Stimulated activated naive CD8-positive, alpha-beta T cell treated with anti-CD3 and anti-CD28 coated beads, Interleukin-15, amount 100 ng/mL, for 72 hours (primary cell): Measurements from ENCODE around the gene VPS26A.
A peak's percentile ranks its signal among the peaks of the same experiment; 100 is the strongest.
"Not testable (repeated sequence)": the region's sequence is repeated elsewhere in the genome, so short reads cannot be mapped to it uniquely, and the experiment has no call there.

Experiments used
- ATAC-seq: fragments of 150-1000 bp; cut with Tn5 transposase; 2 replicates; pipeline ENCODE4 v1.10.0; 2021; ENCODE audit warnings: mild to moderate bottlenecking, moderate library complexity
- DNase-seq, 2 donors: peaks; one replicate each; pipeline ENCODE4 v3.0.0; 2021 to 2022
- H3K27ac Mint-ChIP-seq, 2 donors: one replicate each; pipeline ENCODE4 v1.8.0; 2022; ENCODE audit warnings: mild to moderate bottlenecking in 2 of 2, mixed read lengths in 2 of 2, moderate library complexity in 2 of 2
- H3K27me3 Mint-ChIP-seq: one replicate; pipeline ENCODE4 v1.8.0; 2022; ENCODE audit warnings: mixed read lengths
- H3K4me1 Mint-ChIP-seq: one replicate; pipeline ENCODE4 v1.8.0; 2022; ENCODE audit warnings: mild to moderate bottlenecking, mixed read lengths
- H3K4me3 Mint-ChIP-seq, 2 donors: one replicate each; pipeline ENCODE4 v1.8.0; 2022; ENCODE audit warnings: mild to moderate bottlenecking in 2 of 2, mixed read lengths in 2 of 2, moderate library complexity in 1 of 2
- H3K9me3 Mint-ChIP-seq, 2 donors: one replicate each; pipeline ENCODE4 v1.8.0; 2022; ENCODE audit warnings: mixed read lengths in 2 of 2

VPS26A gene

GRCh38 chr10:69139961-69140360, 16.0 kb downstream of the VPS26A start:
- Mint-ChIP-seq H3K27me3 (no peaks in the 10 kb centered on the region), H3K9me3 (no peaks in the 10 kb centered on the region), H3K4me3 (no peak overlapping the region), H3K4me1 (peaks cover 12% of the 10 kb centered on the region), H3K27ac (peak overlapping the region in 1 of 2 donors; percentile 59)
- DNase-seq (no peak), ATAC-seq (no peak)

GRCh38 chr10:69141304-69141703, 17.3 kb downstream of the VPS26A start:
- no peak overlapping the region for H3K4me3 Mint-ChIP-seq
- no peaks in the 10 kb centered on the region for H3K27me3 Mint-ChIP-seq
- peaks cover 16% of the 10 kb centered on the region for H3K4me1 Mint-ChIP-seq
- no peaks in the 10 kb centered on the region for H3K9me3 Mint-ChIP-seq
- no peak overlapping the region for H3K27ac Mint-ChIP-seq
- DNase-seq = no peak
- ATAC-seq = no peak

DNA sequence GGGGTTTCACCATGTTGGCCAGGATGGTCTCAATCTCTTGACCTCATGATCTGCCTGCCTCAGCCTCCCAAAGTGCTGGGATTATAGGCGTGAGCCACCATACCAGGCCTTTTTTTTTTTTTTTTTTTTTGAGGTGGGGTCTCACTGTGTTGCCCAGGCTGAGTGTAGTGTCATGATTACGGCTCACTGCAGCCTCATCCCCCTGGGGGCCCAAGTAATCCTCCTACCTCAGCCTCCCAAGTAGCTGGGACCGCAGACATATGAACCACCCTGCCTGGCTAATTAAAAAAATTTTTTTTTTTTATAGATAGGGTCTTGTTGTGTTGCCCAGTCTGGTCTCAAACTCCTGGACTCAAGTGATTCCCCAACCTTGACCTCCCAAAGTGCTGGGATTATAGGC, 18.1 kb downstream of the VPS26A start:
- H3K9me3 Mint-ChIP-seq, H3K27me3 Mint-ChIP-seq, ATAC-seq, H3K27ac Mint-ChIP-seq, DNase-seq, H3K4me3 Mint-ChIP-seq: not testable (repeated sequence)
- H3K4me1 Mint-ChIP-seq = peaks cover 24% of the 10 kb centered on the region

- Mint-ChIP-seq H3K27me3 (no peaks in the 10 kb centered on the region), H3K4me1 (peaks cover 28% of the 10 kb centered on the region), H3K9me3 (no peaks in the 10 kb centered on the region), H3K4me3 (no peak overlapping the region), H3K27ac (no peak overlapping the region)
- ATAC-seq (no peak), DNase-seq (no peak)
Observed at GRCh38 chr10:69142983-69143382, 19.0 kb downstream of the VPS26A start.

DNA sequence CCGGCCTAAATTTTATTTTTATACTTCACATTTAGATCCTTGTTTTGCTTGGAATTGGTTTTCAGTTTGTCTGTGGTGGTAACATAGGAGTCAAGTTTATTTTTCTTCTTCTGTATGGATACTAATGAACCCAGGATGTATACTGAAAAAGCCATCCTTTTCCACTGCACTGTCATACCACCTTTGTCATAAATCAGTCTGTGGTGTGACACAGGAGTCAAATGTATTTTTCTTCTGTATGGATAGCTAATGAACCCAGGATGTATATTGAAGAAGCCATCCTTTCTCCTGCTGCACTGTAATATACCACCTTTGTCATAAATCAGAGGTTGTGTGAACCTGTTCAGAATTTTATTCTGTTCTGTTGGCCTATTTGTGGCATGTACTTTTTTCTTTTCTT, 21.4 kb downstream of the VPS26A start:
- peak overlapping the region in 1 of 2 donors; percentile 12 for H3K27ac Mint-ChIP-seq
- no peak for DNase-seq
- no peak overlapping the region for H3K4me3 Mint-ChIP-seq
- no peaks in the 10 kb centered on the region for H3K9me3 Mint-ChIP-seq
- H3K27me3 Mint-ChIP-seq = no peaks in the 10 kb centered on the region
- ATAC-seq = no peak
- peaks cover 34% of the 10 kb centered on the region for H3K4me1 Mint-ChIP-seq

DNA sequence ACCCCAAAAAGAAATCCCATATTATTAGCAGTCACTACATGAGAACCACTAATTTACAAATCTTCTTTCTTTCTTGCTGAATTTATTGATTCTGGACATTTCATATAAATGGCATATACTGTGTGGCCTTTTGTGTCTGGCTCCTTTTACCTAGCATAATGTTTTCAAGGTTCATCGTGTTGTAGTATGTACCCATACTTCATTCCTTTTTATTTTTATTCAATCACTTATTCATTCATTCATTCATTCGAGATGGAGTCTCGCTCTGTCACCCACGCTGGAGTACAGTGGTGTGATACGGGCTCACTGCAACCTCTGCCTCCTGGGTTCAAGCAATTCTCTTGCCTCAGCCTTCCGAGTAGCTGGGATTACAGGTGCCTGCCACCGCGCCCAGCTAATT, 21.9 kb downstream of the VPS26A start:
- no peaks in the 10 kb centered on the region for H3K9me3 Mint-ChIP-seq
- H3K27ac Mint-ChIP-seq = peak overlapping the region in 1 of 2 donors; percentile 12
- ATAC-seq = no peak
- no peaks in the 10 kb centered on the region for H3K27me3 Mint-ChIP-seq
- H3K4me3 Mint-ChIP-seq = no peak overlapping the region
- H3K4me1 Mint-ChIP-seq = peaks cover 39% of the 10 kb centered on the region
- no peak for DNase-seq

DNA sequence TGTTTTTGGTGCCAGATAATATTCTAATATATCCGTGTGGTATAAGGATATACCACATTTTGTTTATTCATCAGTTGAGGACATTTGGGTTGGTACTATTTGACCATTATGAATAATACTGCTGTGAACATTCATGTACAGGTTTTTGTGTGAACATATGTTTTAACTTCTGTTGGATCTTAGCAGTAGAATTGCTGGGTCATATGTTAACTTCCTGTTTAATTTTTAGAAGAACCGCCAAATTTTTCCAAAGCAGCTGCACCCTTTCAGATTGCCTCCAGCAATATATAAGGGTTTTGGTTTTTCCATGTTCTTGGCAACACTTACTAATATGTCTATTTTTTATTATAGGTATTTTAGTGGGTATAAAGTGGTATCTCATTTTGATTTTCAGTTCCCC, 22.8 kb downstream of the VPS26A start:
- H3K4me3 Mint-ChIP-seq = no peak overlapping the region
- ATAC-seq = no peak
- peaks cover 41% of the 10 kb centered on the region for H3K4me1 Mint-ChIP-seq
- H3K27ac Mint-ChIP-seq = no peak overlapping the region
- H3K27me3 Mint-ChIP-seq = no peaks in the 10 kb centered on the region
- no peaks in the 10 kb centered on the region for H3K9me3 Mint-ChIP-seq
- no peak for DNase-seq

DNA sequence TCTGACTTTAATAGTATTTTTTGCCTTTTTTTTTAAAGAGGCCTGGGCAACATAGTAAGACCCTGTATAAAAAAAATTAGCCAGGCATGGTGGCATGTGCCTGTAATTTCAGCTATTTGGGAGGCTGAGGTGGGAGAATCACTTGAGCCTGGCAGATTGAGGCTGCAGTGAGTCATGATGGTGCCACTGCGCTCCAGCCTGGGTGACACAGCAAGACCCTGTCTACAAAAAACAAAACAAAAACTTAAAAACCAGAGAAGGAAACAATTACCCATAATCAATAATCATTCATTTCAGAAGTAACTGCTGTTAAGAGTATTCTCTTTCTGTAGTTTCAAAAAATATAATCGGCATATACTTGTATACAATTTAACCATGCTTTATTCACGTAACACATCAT, 28.0 kb downstream of the VPS26A start:
- peaks cover 18% of the 10 kb centered on the region for H3K4me1 Mint-ChIP-seq
- DNase-seq = no peak

DNA sequence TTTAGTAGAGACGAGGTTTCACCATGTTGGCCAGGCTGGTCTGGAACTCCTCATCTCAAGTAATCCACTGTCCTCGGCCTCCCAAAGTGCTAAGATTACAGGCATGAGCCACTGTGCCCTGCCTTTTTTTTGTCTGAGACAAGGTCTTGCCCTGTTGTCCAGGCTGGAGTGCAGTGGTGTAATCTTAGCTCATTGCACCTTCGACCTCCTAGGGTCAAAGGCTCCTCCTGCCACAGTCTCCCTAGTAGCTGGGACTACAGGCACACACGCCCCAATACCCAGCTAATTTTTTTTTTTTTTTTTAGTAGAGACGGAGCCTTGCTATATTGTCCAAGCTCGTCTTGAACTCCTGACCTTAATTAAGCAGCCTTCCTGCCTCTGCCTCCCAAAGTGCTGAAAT, 29.2 kb downstream of the VPS26A start:
- no peak overlapping the region for H3K4me3 Mint-ChIP-seq
- no peak overlapping the region for H3K27ac Mint-ChIP-seq
- no peaks in the 10 kb centered on the region for H3K9me3 Mint-ChIP-seq
- H3K27me3 Mint-ChIP-seq = no peaks in the 10 kb centered on the region
- DNase-seq (no peak), ATAC-seq (no peak)
- peaks cover 14% of the 10 kb centered on the region for H3K4me1 Mint-ChIP-seq

More for the DNA sequence above, 28.0 kb downstream of the VPS26A start:
- Mint-ChIP-seq H3K9me3 (no peaks in the 10 kb centered on the region), H3K4me3 (no peak overlapping the region), H3K27me3 (no peaks in the 10 kb centered on the region), H3K27ac (no peak overlapping the region)
- no peak for ATAC-seq

GRCh38 chr10:69160809-69161241, 36.8 kb downstream of the VPS26A start:
- ATAC-seq (no peak), DNase-seq (no peak)
- no peak overlapping the region for H3K27ac Mint-ChIP-seq
- H3K27me3 Mint-ChIP-seq = no peaks in the 10 kb centered on the region
- H3K4me3 Mint-ChIP-seq = no peak overlapping the region
- H3K4me1 Mint-ChIP-seq = no peaks in the 10 kb centered on the region
- no peaks in the 10 kb centered on the region for H3K9me3 Mint-ChIP-seq

DNA sequence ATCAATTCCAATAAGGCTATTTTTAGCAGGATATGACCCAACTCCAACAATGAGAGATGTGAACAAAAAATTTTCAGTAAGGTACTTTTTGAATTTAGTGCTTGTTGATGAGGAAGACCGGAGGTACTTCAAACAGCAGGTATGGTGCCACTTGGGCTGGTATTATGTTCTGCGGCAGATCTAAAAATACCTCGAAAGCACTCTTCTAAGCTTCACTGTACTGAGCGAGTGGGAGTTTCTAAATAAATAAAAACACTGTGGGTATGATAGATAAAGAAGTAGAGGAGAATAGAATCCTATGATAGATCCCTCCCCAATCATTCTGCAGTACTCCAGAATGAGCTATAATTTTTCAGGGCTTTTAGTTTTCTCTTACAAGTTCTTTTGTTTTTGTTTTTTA, 44.5 kb downstream of the VPS26A start:
- Mint-ChIP-seq H3K4me3 (no peak overlapping the region), H3K4me1 (no peaks in the 10 kb centered on the region), H3K9me3 (no peaks in the 10 kb centered on the region), H3K27me3 (no peaks in the 10 kb centered on the region), H3K27ac (no peak overlapping the region)
- DNase-seq = no peak
- ATAC-seq = no peak

DNA sequence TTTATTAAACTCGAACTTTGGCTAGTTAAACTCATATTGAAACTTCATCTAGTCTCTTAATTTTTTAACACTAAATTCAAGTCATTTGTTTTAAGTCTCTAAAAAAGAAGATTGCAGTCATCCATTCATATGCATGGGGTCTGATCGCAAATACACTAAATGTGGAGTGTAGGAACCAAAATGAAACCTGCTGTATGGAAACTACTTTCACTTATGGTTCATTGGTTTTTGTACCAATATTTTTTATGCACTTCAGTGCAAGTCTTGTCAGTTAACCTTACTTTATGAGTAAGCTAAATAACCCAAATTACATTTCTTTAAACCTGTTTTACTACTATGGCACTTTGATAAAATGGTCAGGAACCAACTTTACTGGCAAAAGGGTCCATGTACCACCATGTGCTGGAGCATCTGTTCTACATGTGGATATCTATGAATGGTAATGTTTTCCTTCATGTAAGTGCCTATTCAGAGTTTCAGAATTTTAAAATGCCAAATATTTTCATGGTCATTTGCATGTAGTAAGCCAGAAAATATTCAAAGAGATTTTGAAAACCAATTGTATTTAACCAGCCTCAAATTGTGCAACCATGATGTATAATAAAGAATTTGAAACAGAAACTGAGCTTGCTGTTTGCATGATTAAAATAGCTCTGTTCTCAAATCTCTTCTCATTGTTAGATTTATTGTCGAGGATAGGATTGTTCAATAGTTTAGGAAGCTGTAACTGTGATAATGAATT, 48.4 kb downstream of the VPS26A start:
- H3K4me1 Mint-ChIP-seq = no peaks in the 10 kb centered on the region
- H3K27me3 Mint-ChIP-seq = no peaks in the 10 kb centered on the region
- no peaks in the 10 kb centered on the region for H3K9me3 Mint-ChIP-seq
- H3K4me3 Mint-ChIP-seq = no peak overlapping the region
- no peak overlapping the region for H3K27ac Mint-ChIP-seq
- DNase-seq (no peak), ATAC-seq (no peak)

- peaks cover 12% of the 10 kb centered on the region for H3K4me1 Mint-ChIP-seq
- not testable (repeated sequence) for ATAC-seq, DNase-seq, H3K27me3 Mint-ChIP-seq, H3K9me3 Mint-ChIP-seq, H3K27ac Mint-ChIP-seq, H3K4me3 Mint-ChIP-seq
Observed at GRCh38 chr10:69175326-69175725, 51.3 kb downstream of the VPS26A start.

GRCh38 chr10:69176823-69177222, 52.8 kb downstream of the VPS26A start:
- peaks cover 26% of the 10 kb centered on the region for H3K4me1 Mint-ChIP-seq
- peak overlapping the region in 1 of 2 donors; percentile 35 for H3K27ac Mint-ChIP-seq
- DNase-seq (no peak), ATAC-seq (no peak)
- no peaks in the 10 kb centered on the region for H3K9me3 Mint-ChIP-seq
- H3K27me3 Mint-ChIP-seq = no peaks in the 10 kb centered on the region
- no peak overlapping the region for H3K4me3 Mint-ChIP-seq

DNA sequence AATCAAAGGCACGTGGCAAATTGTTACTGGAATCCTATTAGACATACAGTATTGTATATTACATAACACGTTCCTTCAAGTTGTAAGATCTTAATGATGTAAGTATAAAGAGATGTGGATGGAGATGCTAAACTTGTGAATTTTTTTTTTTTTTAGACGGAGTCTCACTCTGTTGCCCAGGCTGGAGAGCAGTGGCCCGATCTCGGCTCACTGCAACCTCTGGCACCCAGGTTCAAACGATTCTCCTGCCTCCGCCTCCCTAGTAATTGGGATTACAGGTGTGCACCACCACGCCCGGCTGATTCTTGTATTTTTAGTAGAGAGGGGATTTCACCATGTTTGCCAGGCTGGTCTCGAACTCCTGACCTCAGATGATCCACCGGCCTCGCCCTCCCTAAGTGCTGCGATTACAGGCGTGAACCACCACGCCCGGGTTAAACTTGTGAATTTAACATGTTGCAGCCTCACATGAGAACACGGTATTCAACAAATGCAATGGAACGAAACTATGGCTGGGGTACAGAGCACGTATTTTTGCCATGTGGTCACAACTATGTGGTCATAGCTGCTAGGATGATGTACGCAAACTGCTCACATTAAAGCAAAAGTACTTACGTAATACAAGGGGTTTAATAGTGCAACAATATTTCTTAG, 55.2 kb downstream of the VPS26A start:
- peak overlapping the region; percentile 89 to 98 for H3K4me3 Mint-ChIP-seq
- peak in 1 of 2 donors; percentile 30 for DNase-seq
- H3K9me3 Mint-ChIP-seq = no peaks in the 10 kb centered on the region
- H3K27me3 Mint-ChIP-seq = no peaks in the 10 kb centered on the region
- H3K27ac Mint-ChIP-seq = peak overlapping the region; percentile 100
- H3K4me1 Mint-ChIP-seq = peaks cover 36% of the 10 kb centered on the region
- peak; percentile 62 for ATAC-seq

GRCh38 chr10:69179743-69180524, 56.0 kb downstream of the VPS26A start, which contains the start of gene SUPV3L1:
SUPV3L1 (plus strand) TSS chr10:69180234; CDS start chr10:69180292, 58 bp downstream.
- ATAC-seq (peak; percentile 94), DNase-seq (peak; percentile 90)
- no peaks in the 10 kb centered on the region for H3K27me3 Mint-ChIP-seq
- no peaks in the 10 kb centered on the region for H3K9me3 Mint-ChIP-seq
- H3K4me3 Mint-ChIP-seq = peak within 1 kb of the TSS; percentile 89 to 98
- H3K27ac Mint-ChIP-seq = peak within 1 kb of the TSS; percentile 100
- peaks cover 36% of the 10 kb centered on the region for H3K4me1 Mint-ChIP-seq
